Tibial nerve (tissue), 3 donors: Measurements from ENCODE around the gene MFAP5.

Source experiments
- POLR2A ChIP-seq, 2 donors: fragments of 450-650 bp; IDR thresholded peaks; one replicate each; pipeline ENCODE4 v1.6.1; 2017; ENCODE audit warnings: antibody characterized with exemption in 2 of 2, mild to moderate bottlenecking in 2 of 2, moderate library complexity in 2 of 2
- TF ChIP-seq, protein P1 (sequence below), 5 experiments: fragments of 200-600 bp in 3 of 5; fragments of 450-650 bp in 2 of 5; sonication (generic) in 3 of 5; IDR thresholded peaks; one replicate each; pipeline ENCODE4 v1.5.1; 2016 to 2019; ENCODE audit warnings: antibody characterized with exemption in 5 of 5, mild to moderate bottlenecking in 3 of 5, moderate library complexity in 2 of 5

DNA sequence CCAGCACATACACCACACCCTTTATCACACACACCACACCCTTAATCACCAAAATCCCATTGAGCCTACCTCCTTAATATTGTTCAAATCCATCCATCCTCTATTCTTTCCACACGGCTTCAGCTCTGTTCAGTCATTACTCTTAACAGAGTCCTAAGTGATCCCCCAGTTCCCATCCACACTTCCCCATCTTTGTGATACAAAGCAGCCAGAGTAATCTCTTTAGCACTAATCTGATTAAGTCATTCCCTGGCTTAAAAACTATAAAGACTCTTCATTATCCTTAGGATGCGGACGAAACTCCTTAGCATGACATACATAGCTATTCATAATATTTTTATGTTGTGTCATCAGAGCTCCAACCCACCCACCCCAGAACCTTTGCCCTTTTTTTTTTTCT, 14.7 kb upstream of the MFAP5 start:
- TF ChIP-seq POLR2A (IDR thresholded peaks at IDR 0.05): no peak
- TF ChIP-seq, protein P1, sequence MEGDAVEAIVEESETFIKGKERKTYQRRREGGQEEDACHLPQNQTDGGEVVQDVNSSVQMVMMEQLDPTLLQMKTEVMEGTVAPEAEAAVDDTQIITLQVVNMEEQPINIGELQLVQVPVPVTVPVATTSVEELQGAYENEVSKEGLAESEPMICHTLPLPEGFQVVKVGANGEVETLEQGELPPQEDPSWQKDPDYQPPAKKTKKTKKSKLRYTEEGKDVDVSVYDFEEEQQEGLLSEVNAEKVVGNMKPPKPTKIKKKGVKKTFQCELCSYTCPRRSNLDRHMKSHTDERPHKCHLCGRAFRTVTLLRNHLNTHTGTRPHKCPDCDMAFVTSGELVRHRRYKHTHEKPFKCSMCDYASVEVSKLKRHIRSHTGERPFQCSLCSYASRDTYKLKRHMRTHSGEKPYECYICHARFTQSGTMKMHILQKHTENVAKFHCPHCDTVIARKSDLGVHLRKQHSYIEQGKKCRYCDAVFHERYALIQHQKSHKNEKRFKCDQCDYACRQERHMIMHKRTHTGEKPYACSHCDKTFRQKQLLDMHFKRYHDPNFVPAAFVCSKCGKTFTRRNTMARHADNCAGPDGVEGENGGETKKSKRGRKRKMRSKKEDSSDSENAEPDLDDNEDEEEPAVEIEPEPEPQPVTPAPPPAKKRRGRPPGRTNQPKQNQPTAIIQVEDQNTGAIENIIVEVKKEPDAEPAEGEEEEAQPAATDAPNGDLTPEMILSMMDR (IDR thresholded peaks at IDR 0.05): no peak
